ENCODE data around the gene CBX4.

GRCh38 chr17:79800325-79801155, 38.7 kb downstream of the CBX4 start:
- TF ChIP-seq CTCF (IDR thresholded peaks at IDR 0.05) (no peak), POLR2AphosphoS5 (IDR thresholded peaks at IDR 0.05) (peak in 1 of 4 donors; percentile 5), POLR2A (IDR thresholded peaks at IDR 0.05) (no peak)
